ENCODE measurements around the gene AMBRA1. TPM values are rescaled to one million over a fixed set of nuclear protein-coding genes. Genes with fewer than 3 reads are reported as not detected.

Gene AMBRA1
- total and polyA plus RNA-seq, 11 donors = 5.6 to 23.5 (median 16.2) TPM

DNA sequence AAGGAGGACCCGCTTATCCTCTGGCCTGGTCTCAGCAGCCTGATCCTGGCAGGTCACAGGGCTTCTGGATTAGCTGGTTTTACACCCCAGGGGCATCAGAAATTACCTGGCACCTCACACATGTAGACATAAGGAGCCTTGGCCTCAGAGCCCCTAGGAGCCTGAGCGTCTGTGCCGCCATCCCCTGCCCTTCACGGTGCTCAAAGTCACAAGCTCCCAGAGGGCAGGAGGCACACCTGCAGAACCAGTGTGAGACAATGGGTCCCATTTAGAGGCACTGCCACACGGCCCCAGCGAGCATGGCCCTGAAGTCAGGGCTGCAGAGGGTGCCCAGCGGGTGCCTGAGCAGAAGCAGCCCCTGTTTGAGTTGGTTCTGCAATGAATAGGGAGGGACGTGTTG lies 242.7 kb downstream of the AMBRA1 start:
- Histone ChIP-seq H3K4me3 (no peak overlapping the region), H3K36me3 (peaks cover 0 to 9% (median 0%) of the 10 kb centered on the region in 9 donors), H3K4me1 (peaks cover 5 to 86% (median 51%) of the 10 kb centered on the region in 12 donors), H3K27ac (peak overlapping the region in 10 of 12 donors; percentile 33 to 86 (median 70)), H3K9me3 (no peaks in the 10 kb centered on the region), H3K27me3 (no peaks in the 10 kb centered on the region)
- TF ChIP-seq, protein P1, sequence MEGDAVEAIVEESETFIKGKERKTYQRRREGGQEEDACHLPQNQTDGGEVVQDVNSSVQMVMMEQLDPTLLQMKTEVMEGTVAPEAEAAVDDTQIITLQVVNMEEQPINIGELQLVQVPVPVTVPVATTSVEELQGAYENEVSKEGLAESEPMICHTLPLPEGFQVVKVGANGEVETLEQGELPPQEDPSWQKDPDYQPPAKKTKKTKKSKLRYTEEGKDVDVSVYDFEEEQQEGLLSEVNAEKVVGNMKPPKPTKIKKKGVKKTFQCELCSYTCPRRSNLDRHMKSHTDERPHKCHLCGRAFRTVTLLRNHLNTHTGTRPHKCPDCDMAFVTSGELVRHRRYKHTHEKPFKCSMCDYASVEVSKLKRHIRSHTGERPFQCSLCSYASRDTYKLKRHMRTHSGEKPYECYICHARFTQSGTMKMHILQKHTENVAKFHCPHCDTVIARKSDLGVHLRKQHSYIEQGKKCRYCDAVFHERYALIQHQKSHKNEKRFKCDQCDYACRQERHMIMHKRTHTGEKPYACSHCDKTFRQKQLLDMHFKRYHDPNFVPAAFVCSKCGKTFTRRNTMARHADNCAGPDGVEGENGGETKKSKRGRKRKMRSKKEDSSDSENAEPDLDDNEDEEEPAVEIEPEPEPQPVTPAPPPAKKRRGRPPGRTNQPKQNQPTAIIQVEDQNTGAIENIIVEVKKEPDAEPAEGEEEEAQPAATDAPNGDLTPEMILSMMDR (IDR thresholded peaks at IDR 0.05) = no peak
- TF ChIP-seq POLR2A (IDR thresholded peaks at IDR 0.05) = no peak
- ATAC-seq (no peak), DNase-seq (peak in 1 of 5 donors; percentile 21)
- intact Hi-C loops (cut with DNase I) = loop anchor here in 1 of 10 donors (2.0 kb wide), 1 partner anchor 14 kb away; no protein-coding TSS in a partner anchor
- WGBS, 4 donors = 71 to 84% (median 75%) methylated on average over 7 to 8 of the region's 8 CpGs

GRCh38 chr11:46350695-46351094 lies 243.1 kb downstream of the AMBRA1 start:
- H3K27me3 ChIP-seq = no peaks in the 10 kb centered on the region
- DNase-seq (peak in 1 of 5 donors; percentile 17), ATAC-seq (no peak)
- H3K9me3 ChIP-seq = no peaks in the 10 kb centered on the region
- H3K4me3 ChIP-seq = no peak overlapping the region
- TF ChIP-seq, protein P1 (IDR thresholded peaks at IDR 0.05) = no peak
- no peak for TF ChIP-seq POLR2A (IDR thresholded peaks at IDR 0.05)
- 46 to 61% (median 58%) methylated on average over 3 of the region's 3 CpGs for WGBS, 4 donors
- peak overlapping the region in 7 of 12 donors; percentile 58 to 86 (median 68) for H3K27ac ChIP-seq
- peaks cover 5 to 82% (median 51%) of the 10 kb centered on the region in 12 donors for H3K4me1 ChIP-seq
- H3K36me3 ChIP-seq = peaks cover 0 to 5% (median 0%) of the 10 kb centered on the region in 9 donors
- intact Hi-C loops (cut with DNase I) = loop anchor here in 1 of 10 donors (2.0 kb wide), 1 partner anchor 14 kb away; no protein-coding TSS in a partner anchor

DNA sequence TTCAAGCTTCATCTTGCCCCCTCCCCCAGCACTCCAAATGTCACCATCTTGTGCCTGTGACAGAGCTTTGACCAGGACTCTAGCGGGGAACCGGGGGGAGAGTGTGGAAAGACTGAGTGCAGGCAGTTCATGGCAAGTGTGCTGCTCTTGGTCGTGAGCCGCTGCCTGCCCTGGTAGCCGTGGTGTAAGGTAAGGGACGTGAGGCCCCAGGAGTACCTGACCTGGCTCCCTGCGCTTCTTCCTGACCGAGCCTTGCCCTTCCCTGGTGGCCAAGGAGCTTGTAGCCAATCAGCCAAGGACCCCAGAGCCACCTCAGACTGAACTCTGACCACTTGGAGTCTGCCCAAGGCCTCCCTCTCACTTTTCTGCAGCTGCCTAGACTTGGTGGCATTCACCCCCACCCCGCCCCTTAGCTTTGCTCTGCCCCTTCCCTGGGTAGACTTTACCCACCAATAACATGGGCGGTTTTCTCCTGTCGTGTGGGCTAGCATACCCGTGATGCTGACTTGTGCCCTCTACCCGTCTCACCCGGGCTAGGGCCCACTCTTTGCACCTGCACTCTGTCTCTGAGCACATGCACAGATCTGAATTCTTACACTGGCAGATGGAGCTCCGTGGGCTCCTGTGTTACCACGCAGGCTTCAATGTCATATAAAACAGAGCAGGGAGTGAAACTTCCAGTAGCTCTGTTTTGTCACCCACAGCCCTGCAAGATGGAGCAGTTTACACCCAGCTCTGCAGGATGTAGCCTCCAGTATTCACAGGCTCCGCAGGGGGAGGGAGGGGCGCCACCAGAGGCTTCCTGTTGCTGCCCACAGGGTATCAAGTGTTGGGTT lies 245.0 kb downstream of the AMBRA1 start:
- intact Hi-C loops (cut with DNase I) = loop anchor here in 1 of 10 donors (2.0 kb wide), 1 partner anchor 16 kb away; no protein-coding TSS in a partner anchor
- ATAC-seq (no peak), DNase-seq (peak in 2 of 5 donors; percentile 47 to 51)
- H3K4me3 ChIP-seq = peak overlapping the region in 10 of 12 donors; percentile 78 to 95 (median 84)
- H3K4me1 ChIP-seq = peaks cover 5 to 74% (median 56%) of the 10 kb centered on the region in 12 donors
- H3K27me3 ChIP-seq = no peaks in the 10 kb centered on the region
- peak overlapping the region in 7 of 12 donors; percentile 44 to 86 (median 74) for H3K27ac ChIP-seq
- TF ChIP-seq, protein P1 (IDR thresholded peaks at IDR 0.05) = no peak
- H3K9me3 ChIP-seq = no peaks in the 10 kb centered on the region
- H3K36me3 ChIP-seq = peaks cover 0 to 5% (median 0%) of the 10 kb centered on the region in 9 donors
- 45 to 61% (median 53%) methylated on average over 13 to 18 of the region's 18 CpGs for WGBS, 4 donors
